HL-60/S4 treated with phorbol 12-myristate 13-acetate at 8.2 ng/mL for 4 days and 3 days (cell line): ENCODE results near the gene PNPLA2.

ENCODE experiments used
- in situ Hi-C: fragments of 300-500 bp; cut with MboI; formaldehyde crosslinking; loops from 2 replicates; pipeline ENCODE4 v1.15.0; 2022; ENCODE audit warnings: low sequenced_read_pairs

Gene PNPLA2

GRCh38 chr11:858053-858761 lies 39.5 kb downstream of the PNPLA2 start:
- in situ Hi-C loops = no loop called here

- in situ Hi-C loops = no loop called here
These were observed 40.1 kb downstream of the PNPLA2 start for GRCh38 chr11:858762-859339.

- in situ Hi-C loops = no loop called here
These were observed 40.8 kb downstream of the PNPLA2 start for GRCh38 chr11:859394-860131.

GRCh38 chr11:860234-861104 lies 41.8 kb downstream of the PNPLA2 start:
- in situ Hi-C loops = no loop called here

- in situ Hi-C loops = no loop called here
These were observed 42.4 kb downstream of the PNPLA2 start for GRCh38 chr11:861105-861479.

- in situ Hi-C loops = no loop called here
These were observed 43.5 kb downstream of the PNPLA2 start for GRCh38 chr11:862081-862661.

- in situ Hi-C loops = no loop called here
These were observed 43.9 kb downstream of the PNPLA2 start for GRCh38 chr11:862696-863022.

GRCh38 chr11:863023-863909 lies 44.6 kb downstream of the PNPLA2 start:
- in situ Hi-C loops = no loop called here

GRCh38 chr11:863910-864827 lies 45.5 kb downstream of the PNPLA2 start:
- in situ Hi-C loops = no loop called here

- in situ Hi-C loops = no loop called here
These were observed 46.2 kb downstream of the PNPLA2 start for GRCh38 chr11:864898-865297.

GRCh38 chr11:865462-866430 lies 47.0 kb downstream of the PNPLA2 start:
- in situ Hi-C loops = no loop called here

- in situ Hi-C loops = no loop called here
These were observed 47.8 kb downstream of the PNPLA2 start for GRCh38 chr11:866481-866880.

- in situ Hi-C loops = no loop called here
These were observed 49.2 kb downstream of the PNPLA2 start for GRCh38 chr11:867856-868358.

- in situ Hi-C loops = no loop called here
These were observed 49.7 kb downstream of the PNPLA2 start for GRCh38 chr11:868394-868793.

GRCh38 chr11:868802-869201 lies 50.1 kb downstream of the PNPLA2 start:
- in situ Hi-C loops = no loop called here

- in situ Hi-C loops = no loop called here
These were observed 50.8 kb downstream of the PNPLA2 start for GRCh38 chr11:869399-870126.

GRCh38 chr11:870127-870413 lies 51.4 kb downstream of the PNPLA2 start:
- in situ Hi-C loops = no loop called here
